Occipital lobe (tissue), 2 donors: ENCODE data around the gene ARHGAP8. TPM values are rescaled to one million over a fixed set of nuclear protein-coding genes. Genes with fewer than 3 reads are reported as not detected.
"Not testable (repeated sequence)": the region's sequence is repeated elsewhere in the genome, so short reads cannot be mapped to it uniquely, and the experiment has no call there.

Source experiments
- DNase-seq: peaks from one replicate; lab custom pipeline; 2025; lab: John Stamatoyannopoulos, UW
- total RNA-seq: library from RNA; depleted of rRNA; stranded (reverse); fragments of >200 nt; gene quantifications from one replicate; pipeline ENCODE4 v1.2.3, GENCODE V29; 2014

Gene ARHGAP8
- total RNA-seq, 1 donor from 2014 or later, result 1.4 TPM

- no peak for DNase-seq
These were observed 132.8 kb downstream of the ARHGAP8 start for GRCh38 chr22:44884968-44885805.

- DNase-seq, result no peak
These were observed 133.5 kb downstream of the ARHGAP8 start for GRCh38 chr22:44885806-44886360.

DNA sequence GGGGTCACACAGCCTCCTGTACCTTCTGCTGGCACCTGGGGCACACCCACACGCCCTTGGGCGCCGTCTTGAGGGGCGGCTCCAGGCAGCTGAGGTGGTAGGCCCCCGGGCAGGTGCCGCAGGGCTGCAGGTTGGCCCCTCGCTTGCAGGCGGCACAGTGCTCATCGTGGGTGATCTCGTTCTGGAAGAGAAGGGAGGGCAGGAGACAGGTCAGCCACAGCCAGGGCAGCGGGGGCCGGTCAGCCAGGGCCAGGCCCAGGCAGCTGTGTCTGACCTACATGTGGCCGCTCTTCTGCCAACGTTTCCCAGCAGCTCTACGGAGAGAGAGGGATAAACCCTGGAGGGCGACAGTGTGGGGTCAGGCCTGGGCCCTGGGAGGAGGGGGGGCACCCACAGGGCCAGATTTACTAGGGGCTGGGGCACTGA is 135.6 kb downstream of the ARHGAP8 start:
- no peak for DNase-seq

- DNase-seq, result no peak
These were observed 136.3 kb downstream of the ARHGAP8 start for GRCh38 chr22:44888491-44889254.

DNA sequence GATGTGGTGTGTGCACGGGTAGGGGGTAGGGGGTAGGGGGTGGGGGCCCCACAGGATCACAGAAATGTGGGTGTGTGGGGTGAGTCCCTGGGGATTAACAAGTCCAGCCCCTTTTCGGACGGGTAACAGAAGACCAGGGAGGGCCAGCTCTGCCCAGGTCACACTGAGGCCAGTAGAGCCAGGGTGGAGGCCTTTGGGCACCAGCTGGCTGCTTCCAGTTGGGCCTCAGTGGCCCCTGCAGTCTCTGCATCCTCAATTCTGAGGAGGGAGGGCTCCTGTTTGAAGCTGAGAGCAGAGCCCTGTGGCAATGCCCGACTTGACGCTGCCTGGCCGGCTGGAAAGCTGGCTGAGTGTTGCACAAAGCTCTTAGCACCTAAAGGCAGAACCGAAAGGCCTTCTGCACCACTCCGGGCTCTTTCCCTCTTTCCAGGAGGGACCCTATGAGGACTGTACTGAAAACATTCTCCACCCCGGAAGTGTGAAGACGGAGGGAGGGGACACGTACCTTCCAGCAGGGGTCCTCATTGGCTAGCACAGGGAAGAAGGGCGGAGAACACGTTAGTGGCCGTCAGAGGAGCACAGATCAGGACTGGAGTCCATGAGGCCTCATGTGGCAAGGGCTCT is 137.0 kb downstream of the ARHGAP8 start:
- no peak for DNase-seq

DNA sequence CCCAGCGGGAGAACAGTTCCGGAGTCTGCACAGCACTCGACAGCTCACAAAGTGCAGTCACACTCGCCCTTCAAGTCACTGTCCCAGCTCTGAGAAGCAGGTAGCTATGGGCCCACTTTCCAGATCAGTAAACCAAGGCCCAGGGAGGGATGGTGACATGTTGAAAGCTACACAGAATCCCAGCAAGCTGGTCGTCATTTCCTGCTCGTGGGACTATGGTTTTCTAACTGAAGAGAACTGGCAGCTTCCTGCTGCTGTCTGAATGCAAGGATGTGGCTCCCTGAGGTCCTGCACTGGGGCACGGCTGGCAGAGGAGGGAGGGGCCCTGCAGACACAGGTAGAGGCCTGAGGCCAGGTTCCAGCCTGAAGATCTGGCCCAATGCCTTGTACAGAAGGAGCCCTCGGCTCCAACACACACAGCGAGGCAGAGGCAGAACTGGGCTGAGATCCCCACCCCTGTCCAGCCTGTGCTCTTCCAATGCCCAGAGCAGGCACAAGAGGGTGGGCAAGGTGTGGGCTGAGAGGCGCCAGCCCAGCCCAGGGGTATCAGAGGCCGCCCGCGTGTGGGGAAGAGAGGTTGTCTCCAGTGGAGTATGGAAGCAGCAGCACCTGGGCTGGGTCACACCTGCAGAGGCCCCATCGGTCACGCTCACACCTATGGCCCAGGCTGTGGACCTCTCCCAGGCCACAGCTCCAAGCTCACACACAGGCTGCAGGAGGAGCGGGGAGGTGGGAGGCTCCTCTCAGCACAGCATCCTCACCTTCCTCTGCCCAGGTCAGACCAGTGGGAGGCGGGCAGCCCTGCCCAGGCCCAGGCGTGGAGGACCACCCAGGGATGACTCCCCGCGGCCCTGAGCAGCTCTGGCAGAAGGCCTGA is 138.3 kb downstream of the ARHGAP8 start:
- DNase-seq, result no peak

- no peak for DNase-seq
These were observed 138.9 kb downstream of the ARHGAP8 start for GRCh38 chr22:44891293-44891747.

DNA sequence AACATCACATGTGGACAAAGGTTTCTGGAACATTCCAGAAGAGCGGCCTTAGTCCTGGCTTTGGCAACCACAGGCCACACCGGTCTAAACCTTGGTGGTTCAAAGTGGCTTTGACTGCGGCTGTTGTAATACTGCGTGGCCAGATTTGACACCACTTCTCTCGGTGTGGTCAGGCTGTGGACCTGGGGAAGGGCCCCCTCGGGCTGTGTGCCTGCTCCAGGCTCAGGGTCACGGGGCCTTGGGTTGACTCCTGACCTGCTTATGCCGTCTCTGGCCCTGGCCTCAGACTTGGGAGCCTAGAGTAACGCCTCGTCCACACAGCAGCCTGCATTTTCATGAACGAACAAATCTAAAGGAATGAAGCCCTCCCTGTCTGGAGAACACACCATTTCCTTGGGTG is 139.4 kb downstream of the ARHGAP8 start:
- no peak for DNase-seq

DNA sequence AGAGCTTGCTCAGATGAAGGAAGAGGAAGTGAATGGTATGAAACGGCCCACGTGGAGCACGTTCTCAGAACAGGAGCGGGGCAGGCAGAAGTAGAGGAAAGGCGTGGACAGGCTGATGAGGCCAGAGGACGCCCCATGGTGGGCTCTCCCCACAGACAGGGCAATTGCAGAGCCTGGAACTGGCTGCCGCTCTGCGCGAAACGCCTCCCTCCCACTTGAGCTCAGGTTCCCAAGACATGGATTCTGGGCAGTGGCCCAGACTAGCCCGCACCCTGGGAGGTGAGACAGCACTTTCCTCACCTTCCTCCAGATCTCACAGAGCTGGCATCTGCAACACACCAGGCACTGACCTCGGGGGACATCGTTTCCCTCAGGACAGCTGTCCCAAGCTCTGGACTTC is 139.9 kb downstream of the ARHGAP8 start:
- no peak for DNase-seq

GRCh38 chr22:44892803-44893730 is 140.7 kb downstream of the ARHGAP8 start:
- no peak for DNase-seq

DNA sequence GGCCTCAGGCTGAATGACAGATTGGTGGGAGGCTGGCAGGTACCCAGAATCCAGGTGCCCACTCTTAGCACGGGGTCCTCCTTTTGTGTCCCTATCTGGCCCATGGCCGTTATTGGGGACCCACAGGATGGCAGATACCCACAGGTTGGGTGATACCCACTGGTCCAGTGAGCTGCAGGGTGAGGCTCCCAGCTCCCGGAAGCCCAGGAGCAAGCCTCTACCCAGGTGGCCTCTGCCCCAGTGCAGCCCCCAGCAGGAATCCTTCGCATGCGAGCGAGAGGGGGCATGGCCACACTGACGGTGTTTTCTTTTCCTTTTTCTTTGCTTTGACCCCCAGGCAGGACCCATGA is 141.3 kb downstream of the ARHGAP8 start:
- DNase-seq, result no peak

GRCh38 chr22:44894321-44894720 is 141.9 kb downstream of the ARHGAP8 start:
- DNase-seq, result no peak

GRCh38 chr22:44894782-44895181 is 142.4 kb downstream of the ARHGAP8 start:
- no peak for DNase-seq

GRCh38 chr22:44895296-44896055 is 143.1 kb downstream of the ARHGAP8 start:
- DNase-seq, result no peak

- DNase-seq, result no peak
These were observed 145.9 kb downstream of the ARHGAP8 start for GRCh38 chr22:44898236-44898635.

DNA sequence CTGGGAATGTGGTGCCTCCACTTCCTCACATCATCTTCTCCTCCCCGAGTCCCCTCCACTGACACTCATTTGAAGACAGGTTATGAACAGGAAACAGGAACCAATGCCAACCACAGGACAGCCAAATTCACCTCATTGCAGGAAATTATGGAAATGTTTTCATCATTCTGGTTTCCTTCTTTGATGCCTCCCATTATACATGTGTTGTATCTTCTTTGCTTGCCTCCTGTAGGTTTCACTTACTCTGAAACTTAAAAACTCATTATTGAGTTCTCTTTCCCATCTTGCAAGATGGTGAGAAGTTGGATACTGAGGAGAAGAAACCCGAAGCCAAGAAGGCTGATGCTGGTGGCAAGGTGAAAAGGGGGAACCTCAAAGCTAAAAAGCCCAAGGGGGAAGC is 148.9 kb downstream of the ARHGAP8 start:
- DNase-seq, result no peak

DNA sequence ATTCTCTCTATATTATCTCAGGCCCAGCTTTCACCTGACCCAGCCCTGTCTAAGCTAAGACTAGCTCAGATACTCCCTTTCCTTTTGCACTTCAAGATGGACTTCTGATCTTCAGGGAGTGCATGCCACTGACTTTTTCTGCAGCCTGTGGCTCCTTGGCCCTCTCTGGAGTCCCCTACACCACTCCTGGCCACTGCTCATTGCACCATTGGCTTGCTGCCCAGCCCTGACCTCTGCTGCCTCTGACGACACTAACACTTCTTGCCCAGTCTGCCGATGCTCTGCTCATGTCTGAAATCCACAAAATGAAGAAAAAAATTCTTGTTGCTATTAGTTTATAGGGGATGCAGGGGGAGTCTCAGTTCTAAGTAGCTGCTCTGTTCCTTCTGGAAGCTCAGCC is 150.8 kb downstream of the ARHGAP8 start:
- DNase-seq, result not testable (repeated sequence)

DNA sequence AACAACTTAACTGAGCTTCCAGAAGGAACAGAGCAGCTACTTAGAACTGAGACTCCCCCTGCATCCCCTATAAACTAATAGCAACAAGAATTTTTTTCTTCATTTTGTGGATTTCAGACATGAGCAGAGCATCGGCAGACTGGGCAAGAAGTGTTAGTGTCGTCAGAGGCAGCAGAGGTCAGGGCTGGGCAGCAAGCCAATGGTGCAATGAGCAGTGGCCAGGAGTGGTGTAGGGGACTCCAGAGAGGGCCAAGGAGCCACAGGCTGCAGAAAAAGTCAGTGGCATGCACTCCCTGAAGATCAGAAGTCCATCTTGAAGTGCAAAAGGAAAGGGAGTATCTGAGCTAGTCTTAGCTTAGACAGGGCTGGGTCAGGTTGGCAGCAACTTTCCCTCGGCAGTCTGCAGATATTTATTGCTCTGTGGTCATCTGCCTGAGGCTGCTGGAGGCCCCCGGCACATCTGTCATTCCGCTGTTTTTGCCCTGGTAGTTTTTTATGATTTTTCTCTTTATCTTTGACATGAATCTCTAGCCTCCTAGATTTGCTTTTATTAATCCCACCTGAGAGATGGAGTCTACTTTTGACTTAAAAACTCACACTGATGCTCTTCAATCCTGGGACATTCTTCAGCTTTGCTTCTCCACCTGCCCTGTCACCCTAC is 152.2 kb downstream of the ARHGAP8 start:
- not testable (repeated sequence) for DNase-seq
